OCI-LY3 (cell line): ENCODE data around the gene RNASEL.

Source experiments
- CTCF ChIP-seq: fragments of 200-600, 300-600 bp; sonication (generic); IDR thresholded peaks from 2 replicates; pipeline ENCODE4 v1.5.1; 2014; ENCODE audit warnings: antibody characterized with exemption, low read length, low read depth
- EZH2phosphoT487 ChIP-seq: fragments of 200-600 bp; shearing (Covaris generic); IDR thresholded peaks from 2 replicates; pipeline ENCODE4 v1.6.1; 2018; ENCODE audit warnings: antibody characterized with exemption, mixed run types, low read depth

- no peak for TF ChIP-seq EZH2phosphoT487
- TF ChIP-seq CTCF, result no peak
Measured at GRCh38 chr1:182600745-182601415, 11.8 kb upstream of the RNASEL start.
